SK-N-SH (cell line): ENCODE measurements around the gene CCDC148. TPM values are rescaled to one million over a fixed set of nuclear protein-coding genes. Genes with fewer than 3 reads are reported as not detected.
A peak's percentile ranks its signal among the peaks of the same experiment; 100 is the strongest.

ENCODE experiments used
- CTCF ChIA-PET: fragments of 300-600, 350-600 bp; formaldehyde crosslinking; extraction: SDS; loops from one replicate; lab custom pipeline; 2021; lab: Yijun Ruan, JAX
- POLR2A ChIA-PET: fragments of 350-600 bp; sonication (Branson Sonifier 250); formaldehyde crosslinking; extraction: SDS; loops from one replicate; lab custom pipeline; 2020; ENCODE audit warnings: antibody characterized with exemption, inconsistent platforms; lab: Yijun Ruan, JAX
- DNase-seq: peaks from one replicate; pipeline ENCODE4 v3.0.0; 2012
- H2AFZ ChIP-seq: fragments of 200-600 bp; sonication (generic); 2 replicates; pipeline ENCODE4 v1.8.1; 2016; ENCODE audit warnings: antibody characterized with exemption, mild to moderate bottlenecking, low read depth
- H3F3A ChIP-seq: fragments of 200-600 bp; sonication (generic); replicated peaks from 2 replicates; pipeline ENCODE3; 2016; ENCODE audit warnings: antibody characterized with exemption, mild to moderate bottlenecking; ENCODE audit not compliant: insufficient read depth
- H3K27ac ChIP-seq, 2 experiments: fragments of 200-500 bp in 1 of 2; fragments of 200-600 bp in 1 of 2; sonication (Bioruptor generic) in 1 of 2; sonication (generic), shearing (Covaris generic) in 1 of 2; 2 replicates each; pipeline versions ENCODE4 v1.5.1 to v1.6.1; 2014 to 2016; ENCODE audit warnings: low read depth in 2 of 2, inconsistent platforms in 1 of 2, low read length in 1 of 2, mild to moderate bottlenecking in 1 of 2, mixed read lengths in 1 of 2
- H3K27me3 ChIP-seq: fragments of 200-600 bp; sonication (generic), shearing (Covaris generic); 2 replicates; pipeline ENCODE4 v1.6.1; 2016; ENCODE audit warnings: mixed run types; ENCODE audit not compliant: insufficient read depth
- H3K36me3 ChIP-seq, 2 experiments: fragments of 200-500 bp in 1 of 2; fragments of 200-600 bp in 1 of 2; sonication (Bioruptor generic) in 1 of 2; sonication (generic) in 1 of 2; replicated peaks in 1 of 2; 2 replicates each; pipeline versions ENCODE3 to v1.5.1; 2014 to 2016; ENCODE audit warnings: low read length in 1 of 2, mild to moderate bottlenecking in 1 of 2; ENCODE audit not compliant: insufficient read depth in 2 of 2, control insufficient read depth in 1 of 2
- H3K4me1 ChIP-seq, 2 experiments: fragments of 200-500 bp in 1 of 2; fragments of 200-600 bp in 1 of 2; sonication (Bioruptor generic) in 1 of 2; sonication (generic), shearing (Covaris generic) in 1 of 2; 2 replicates each; pipeline versions ENCODE4 v1.5.1 to v1.6.1; 2014 to 2016; ENCODE audit warnings: low read depth in 1 of 2, low read length in 1 of 2, mixed run types in 1 of 2; ENCODE audit not compliant: insufficient read depth in 2 of 2, control insufficient read depth in 1 of 2
- H3K4me2 ChIP-seq: fragments of 200-600 bp; sonication (generic), shearing (Covaris generic); 2 replicates; pipeline ENCODE4 v1.6.1; 2017; ENCODE audit warnings: mixed run types
- H3K4me3 ChIP-seq, 2 experiments: fragments of 200-500 bp in 1 of 2; fragments of 200-600 bp in 1 of 2; sonication (Bioruptor generic) in 1 of 2; sonication (generic), shearing (Covaris generic) in 1 of 2; 2 replicates each; pipeline versions ENCODE4 v1.5.1 to v1.8.1; 2014 to 2016; ENCODE audit warnings: low read depth in 2 of 2, inconsistent platforms in 1 of 2, low read length in 1 of 2, mild to moderate bottlenecking in 1 of 2, mixed read lengths in 1 of 2, moderate library complexity in 1 of 2
- H3K79me2 ChIP-seq: fragments of 200-600 bp; sonication (generic); 2 replicates; pipeline ENCODE4 v1.8.1; 2017; ENCODE audit warnings: mild to moderate bottlenecking; ENCODE audit not compliant: insufficient read depth
- H3K9ac ChIP-seq: fragments of 200-600 bp; sonication (generic); 2 replicates; pipeline ENCODE4 v1.6.1; 2017; ENCODE audit warnings: mixed run types
- H3K9me2 ChIP-seq: fragments of 200-600 bp; sonication (generic); 2 replicates; pipeline ENCODE4 v1.6.1; 2017; ENCODE audit warnings: mixed run types
- H3K9me3 ChIP-seq: fragments of 200-600 bp; sonication (generic); 2 replicates; pipeline ENCODE4 v1.6.1; 2017; ENCODE audit warnings: mixed run types, mild to moderate bottlenecking, moderate library complexity
- H4K20me1 ChIP-seq: fragments of 200-600 bp; sonication (generic); 2 replicates; pipeline ENCODE4 v1.6.1; 2017; ENCODE audit warnings: mild to moderate bottlenecking, mixed run types; ENCODE audit not compliant: insufficient read depth
- CHD2 ChIP-seq: fragments of 150-350 bp; IDR thresholded peaks from 2 replicates; pipeline ENCODE4 v1.6.1; 2018; ENCODE audit warnings: low read length; ENCODE audit not compliant: partially characterized antibody
- CTCF ChIP-seq: fragments of 200-600 bp; sonication (generic); IDR thresholded peaks from 2 replicates; pipeline ENCODE4 v1.6.1; 2017; ENCODE audit warnings: antibody characterized with exemption, mild to moderate bottlenecking, moderate library complexity
- FOSL2 ChIP-seq: IDR thresholded peaks from 2 replicates; pipeline ENCODE4 v1.4.0; 2012; ENCODE audit warnings: low read depth, mild to moderate bottlenecking, moderate library complexity, borderline replicate concordance
- FOXJ3 ChIP-seq: sonication (generic); formaldehyde crosslinking; IDR thresholded peaks from 2 replicates; pipeline ENCODE4 v1.5.1; 2020; ENCODE audit warnings: mild to moderate bottlenecking, missing genetic modification reagents
- FOXM1 ChIP-seq: IDR thresholded peaks from 2 replicates; pipeline ENCODE4 v1.4.0; 2012; ENCODE audit warnings: low read depth, mild to moderate bottlenecking
- GABPA ChIP-seq: IDR thresholded peaks from 2 replicates; pipeline ENCODE4 v1.4.0; 2012; ENCODE audit warnings: low read depth, mild to moderate bottlenecking
- GATA2 ChIP-seq: sonication (generic); formaldehyde crosslinking; IDR thresholded peaks from 2 replicates; pipeline ENCODE4 v1.5.0; 2020; ENCODE audit warnings: mild to moderate bottlenecking, missing genetic modification reagents
- JUND ChIP-seq: IDR thresholded peaks from 2 replicates; pipeline ENCODE4 v1.4.0; 2012
- MAX ChIP-seq: IDR thresholded peaks from 2 replicates; pipeline ENCODE4 v1.4.0; 2012; ENCODE audit warnings: low read depth
- MEF2A ChIP-seq: IDR thresholded peaks from 2 replicates; pipeline ENCODE4 v1.4.0; 2012; ENCODE audit warnings: low read depth, borderline replicate concordance
- NRF1 ChIP-seq: IDR thresholded peaks from 2 replicates; pipeline ENCODE4 v1.6.1; 2012; ENCODE audit warnings: low read depth, mild to moderate bottlenecking, low read length
- RAD21 ChIP-seq: IDR thresholded peaks from 2 replicates; pipeline ENCODE4 v1.6.1; 2012; ENCODE audit warnings: mild to moderate bottlenecking, low read length
- RCOR1 ChIP-seq: fragments of 150-350 bp; IDR thresholded peaks from 2 replicates; pipeline ENCODE4 v1.6.1; 2017; ENCODE audit warnings: antibody characterized with exemption, low read length
- SIN3A ChIP-seq: IDR thresholded peaks from 2 replicates; pipeline ENCODE4 v1.6.1; 2012; ENCODE audit warnings: low read depth, mild to moderate bottlenecking, low read length, moderate library complexity, borderline replicate concordance
- TAF1 ChIP-seq: IDR thresholded peaks from 2 replicates; pipeline ENCODE4 v1.6.1; 2012; ENCODE audit warnings: low read depth, mild to moderate bottlenecking, low read length, moderate library complexity, borderline replicate concordance
- TEAD4 ChIP-seq: IDR thresholded peaks from 2 replicates; pipeline ENCODE4 v1.4.0; 2012; ENCODE audit warnings: mild to moderate bottlenecking, borderline replicate concordance; ENCODE audit not compliant: insufficient read depth
- YY1 ChIP-seq: IDR thresholded peaks from 2 replicates; pipeline ENCODE4 v1.4.0; 2012; ENCODE audit warnings: low read depth, mild to moderate bottlenecking
- WGBS: methylation state at CpG from one replicate; pipeline ENCODE4 v1.1.6; 2017; ENCODE audit warnings: low lambda C conversion rate; 5-methylcytosine and 5-hydroxymethylcytosine counted together
- polyA plus RNA-seq, 3 experiments: library from polyadenylated mRNA; depleted of rRNA; stranded (reverse); fragments of >200 nt; gene quantifications; 2 replicates each; pipeline ENCODE4 v1.2.3, GENCODE V29; 2012
- TF ChIP-seq, protein P1 (sequence below): fragments of 150-350 bp; IDR thresholded peaks from 2 replicates; pipeline ENCODE4 v1.6.1; 2016; ENCODE audit warnings: mild to moderate bottlenecking, low read depth, low read length
- TF ChIP-seq, protein P2 (sequence below): IDR thresholded peaks from 2 replicates; pipeline ENCODE4 v1.4.0; 2012; ENCODE audit warnings: low read depth, borderline replicate concordance

Gene CCDC148
- polyA plus RNA-seq, 1 of the 3 experiments (the other 2 are of a cell fraction): 0.18 TPM

DNA sequence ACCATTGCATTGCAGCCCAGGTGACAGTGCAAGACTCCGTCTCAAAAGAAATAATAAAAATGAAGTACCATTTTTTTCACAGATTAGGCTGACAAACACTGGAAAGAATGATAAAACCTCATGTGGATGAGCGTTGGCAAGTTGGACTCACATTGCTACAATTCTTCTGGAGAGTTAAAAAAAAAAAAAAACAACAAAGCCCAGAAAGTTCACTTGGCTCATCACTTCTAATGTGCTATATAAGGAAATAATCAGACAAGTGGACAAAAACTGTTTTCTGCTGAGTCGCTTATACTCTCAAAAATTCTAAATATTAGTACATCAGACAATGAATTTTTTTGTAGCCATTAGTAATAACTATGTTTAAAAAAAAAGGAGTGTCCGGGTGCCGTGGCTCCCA lies 38.6 kb upstream of the CCDC148 start:
- TF ChIP-seq MEF2A (no peak), FOSL2 (peak; percentile 10; the same call in 1 of the 2 replicates), RCOR1 (no peak), NRF1 (no peak)
- peaks cover 13 to 24% of the 10 kb centered on the region in 2 experiments for H3K4me1 ChIP-seq
- H3K79me2 ChIP-seq: peaks cover 46% of the 10 kb centered on the region
- H3F3A ChIP-seq: peaks cover 9% of the 10 kb centered on the region
- WGBS: 92% methylated on average over 5 of the region's 5 CpGs
- H3K27me3 ChIP-seq: no peaks in the 10 kb centered on the region
- no peak overlapping the region for H3K9ac ChIP-seq
- no peak overlapping the region for H3K27ac ChIP-seq
- no peak for DNase-seq
- no peaks in the 10 kb centered on the region for H4K20me1 ChIP-seq
- no peak overlapping the region for H2AFZ ChIP-seq
- no peak overlapping the region for H3K4me3 ChIP-seq
- H3K9me2 ChIP-seq: no peaks in the 10 kb centered on the region
- no peaks in the 10 kb centered on the region for H3K36me3 ChIP-seq
- ChIA-PET POLR2A (no interaction called here), CTCF (no interaction called here)
- H3K4me2 ChIP-seq: no peak overlapping the region
- H3K9me3 ChIP-seq: no peaks in the 10 kb centered on the region

DNA sequence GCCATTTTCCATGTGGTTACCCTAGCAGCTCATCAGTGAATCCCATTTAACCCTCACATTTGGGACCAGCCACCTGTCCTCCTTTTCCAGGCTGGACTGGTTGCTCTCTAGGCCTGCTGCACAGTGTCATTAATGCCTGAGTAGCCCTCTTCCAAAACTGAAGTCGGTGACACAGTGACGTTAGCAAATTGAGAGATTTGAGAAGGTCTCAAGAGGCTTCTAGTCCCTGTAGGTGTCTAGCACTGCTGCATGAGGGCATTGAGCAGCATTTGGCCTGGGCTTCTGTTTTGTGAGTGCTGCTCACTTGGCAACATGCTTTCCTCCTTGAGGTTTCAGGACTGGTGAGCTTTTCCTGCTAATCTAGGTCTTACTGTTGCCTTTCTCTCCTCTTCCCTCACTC lies 36.9 kb upstream of the CCDC148 start:
- TF ChIP-seq, protein P1, sequence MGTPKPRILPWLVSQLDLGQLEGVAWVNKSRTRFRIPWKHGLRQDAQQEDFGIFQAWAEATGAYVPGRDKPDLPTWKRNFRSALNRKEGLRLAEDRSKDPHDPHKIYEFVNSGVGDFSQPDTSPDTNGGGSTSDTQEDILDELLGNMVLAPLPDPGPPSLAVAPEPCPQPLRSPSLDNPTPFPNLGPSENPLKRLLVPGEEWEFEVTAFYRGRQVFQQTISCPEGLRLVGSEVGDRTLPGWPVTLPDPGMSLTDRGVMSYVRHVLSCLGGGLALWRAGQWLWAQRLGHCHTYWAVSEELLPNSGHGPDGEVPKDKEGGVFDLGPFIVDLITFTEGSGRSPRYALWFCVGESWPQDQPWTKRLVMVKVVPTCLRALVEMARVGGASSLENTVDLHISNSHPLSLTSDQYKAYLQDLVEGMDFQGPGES: no peak
- no peak for TF ChIP-seq GABPA
- TF ChIP-seq YY1: no peak
- TF ChIP-seq CTCF: no peak
- TF ChIP-seq MEF2A: no peak
- TF ChIP-seq TEAD4: no peak
- TF ChIP-seq TAF1: no peak
- TF ChIP-seq, protein P2, sequence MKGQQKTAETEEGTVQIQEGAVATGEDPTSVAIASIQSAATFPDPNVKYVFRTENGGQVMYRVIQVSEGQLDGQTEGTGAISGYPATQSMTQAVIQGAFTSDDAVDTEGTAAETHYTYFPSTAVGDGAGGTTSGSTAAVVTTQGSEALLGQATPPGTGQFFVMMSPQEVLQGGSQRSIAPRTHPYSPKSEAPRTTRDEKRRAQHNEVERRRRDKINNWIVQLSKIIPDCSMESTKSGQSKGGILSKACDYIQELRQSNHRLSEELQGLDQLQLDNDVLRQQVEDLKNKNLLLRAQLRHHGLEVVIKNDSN: no peak
- TF ChIP-seq GATA2 (CRISPR knock-in tag): no peak
- no peak for TF ChIP-seq FOXM1
- TF ChIP-seq SIN3A: no peak
- no peak for TF ChIP-seq RAD21
- no peak for TF ChIP-seq JUND
- no peak for TF ChIP-seq MAX
- TF ChIP-seq RCOR1: no peak
- no peak for TF ChIP-seq CHD2
- no peak for TF ChIP-seq FOXJ3
- Histone ChIP-seq H3K27me3 (no peaks in the 10 kb centered on the region), H3F3A (peaks cover 9% of the 10 kb centered on the region), H3K9me2 (no peaks in the 10 kb centered on the region), H3K4me3 (no peak overlapping the region), H3K9ac (no peak overlapping the region), H3K4me1 (peaks cover 3 to 19% of the 10 kb centered on the region in 2 experiments), H3K9me3 (no peaks in the 10 kb centered on the region), H3K79me2 (peaks cover 53% of the 10 kb centered on the region), H3K4me2 (no peak overlapping the region), H2AFZ (no peak overlapping the region), H4K20me1 (no peaks in the 10 kb centered on the region), H3K27ac (no peak overlapping the region), H3K36me3 (no peaks in the 10 kb centered on the region)
- 43% methylated on average over 2 of the region's 2 CpGs for WGBS
- CTCF ChIA-PET: no interaction called here
- POLR2A ChIA-PET: no interaction called here
- no peak for DNase-seq
